ENCODE data around the gene LAMA2. TPM values are rescaled to one million over a fixed set of nuclear protein-coding genes. Genes with fewer than 3 reads are reported as not detected.
A peak's percentile ranks its signal among the peaks of the same experiment; 100 is the strongest.

LAMA2 gene
- total RNA-seq, 3 donors from 2014 or later, result 116 to 293 (median 118) TPM

DNA sequence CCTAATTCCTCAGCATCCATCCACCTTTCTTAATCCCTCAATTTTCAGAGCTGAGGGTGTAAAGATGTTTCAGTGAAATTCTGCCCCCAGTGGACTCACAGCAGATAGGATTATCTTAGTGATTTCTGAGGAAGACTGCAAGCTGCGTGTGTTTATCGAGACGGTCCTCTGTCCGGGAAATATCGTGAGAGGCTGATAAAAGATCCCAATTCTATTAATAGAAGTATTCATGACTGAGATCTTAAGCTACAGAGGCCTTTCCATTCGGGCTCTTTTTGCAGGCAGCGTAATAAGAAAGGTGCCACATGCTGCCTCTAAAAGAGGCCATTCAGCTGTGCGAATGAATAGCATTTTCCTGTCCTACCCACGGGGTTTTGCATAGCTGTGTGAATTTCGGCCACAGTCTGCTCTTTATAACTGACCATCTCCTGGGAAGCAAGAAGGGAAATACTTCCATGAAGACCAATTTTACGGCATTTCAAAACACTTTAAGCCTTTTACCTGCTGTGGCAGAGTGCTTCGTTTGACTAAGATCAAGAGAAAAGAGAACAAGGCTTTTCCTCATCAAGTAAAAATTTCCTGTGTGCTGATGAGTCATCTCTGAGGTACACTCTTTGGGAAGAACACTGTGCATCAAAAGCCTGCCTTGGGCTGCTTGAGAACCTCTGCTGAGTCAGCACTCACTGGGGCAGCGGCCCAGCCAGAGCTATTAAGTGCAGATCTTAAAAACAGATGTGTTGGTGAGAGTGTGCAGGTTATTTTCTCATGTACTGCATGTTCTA, 618.2 kb downstream of the LAMA2 start:
- Histone ChIP-seq H3K4me3 (no peak overlapping the region), H3K27me3 (no peaks in the 10 kb centered on the region), H3K9me3 (no peaks in the 10 kb centered on the region), H3K36me3 (no peaks in the 10 kb centered on the region), H3K4me1 (no peaks in the 10 kb centered on the region), H3K27ac (peak overlapping the region; percentile 81 to 82)
- TF ChIP-seq, protein P1, sequence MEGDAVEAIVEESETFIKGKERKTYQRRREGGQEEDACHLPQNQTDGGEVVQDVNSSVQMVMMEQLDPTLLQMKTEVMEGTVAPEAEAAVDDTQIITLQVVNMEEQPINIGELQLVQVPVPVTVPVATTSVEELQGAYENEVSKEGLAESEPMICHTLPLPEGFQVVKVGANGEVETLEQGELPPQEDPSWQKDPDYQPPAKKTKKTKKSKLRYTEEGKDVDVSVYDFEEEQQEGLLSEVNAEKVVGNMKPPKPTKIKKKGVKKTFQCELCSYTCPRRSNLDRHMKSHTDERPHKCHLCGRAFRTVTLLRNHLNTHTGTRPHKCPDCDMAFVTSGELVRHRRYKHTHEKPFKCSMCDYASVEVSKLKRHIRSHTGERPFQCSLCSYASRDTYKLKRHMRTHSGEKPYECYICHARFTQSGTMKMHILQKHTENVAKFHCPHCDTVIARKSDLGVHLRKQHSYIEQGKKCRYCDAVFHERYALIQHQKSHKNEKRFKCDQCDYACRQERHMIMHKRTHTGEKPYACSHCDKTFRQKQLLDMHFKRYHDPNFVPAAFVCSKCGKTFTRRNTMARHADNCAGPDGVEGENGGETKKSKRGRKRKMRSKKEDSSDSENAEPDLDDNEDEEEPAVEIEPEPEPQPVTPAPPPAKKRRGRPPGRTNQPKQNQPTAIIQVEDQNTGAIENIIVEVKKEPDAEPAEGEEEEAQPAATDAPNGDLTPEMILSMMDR (IDR thresholded peaks at IDR 0.05), result peak in 2 of 3 donors; percentile 13 to 14
- TF ChIP-seq POLR2AphosphoS5 (IDR thresholded peaks at IDR 0.05), result peak in 2 of 3 donors; percentile 33 to 39
- no peak for TF ChIP-seq POLR2A (IDR thresholded peaks at IDR 0.05)
- intact Hi-C loops (cut with DNase I; ENCODE audit: low total_unique reads), result no loop called here
- peak; percentile 75 to 81 for DNase-seq (ENCODE audit: low spot score in 2 of 2)

DNA sequence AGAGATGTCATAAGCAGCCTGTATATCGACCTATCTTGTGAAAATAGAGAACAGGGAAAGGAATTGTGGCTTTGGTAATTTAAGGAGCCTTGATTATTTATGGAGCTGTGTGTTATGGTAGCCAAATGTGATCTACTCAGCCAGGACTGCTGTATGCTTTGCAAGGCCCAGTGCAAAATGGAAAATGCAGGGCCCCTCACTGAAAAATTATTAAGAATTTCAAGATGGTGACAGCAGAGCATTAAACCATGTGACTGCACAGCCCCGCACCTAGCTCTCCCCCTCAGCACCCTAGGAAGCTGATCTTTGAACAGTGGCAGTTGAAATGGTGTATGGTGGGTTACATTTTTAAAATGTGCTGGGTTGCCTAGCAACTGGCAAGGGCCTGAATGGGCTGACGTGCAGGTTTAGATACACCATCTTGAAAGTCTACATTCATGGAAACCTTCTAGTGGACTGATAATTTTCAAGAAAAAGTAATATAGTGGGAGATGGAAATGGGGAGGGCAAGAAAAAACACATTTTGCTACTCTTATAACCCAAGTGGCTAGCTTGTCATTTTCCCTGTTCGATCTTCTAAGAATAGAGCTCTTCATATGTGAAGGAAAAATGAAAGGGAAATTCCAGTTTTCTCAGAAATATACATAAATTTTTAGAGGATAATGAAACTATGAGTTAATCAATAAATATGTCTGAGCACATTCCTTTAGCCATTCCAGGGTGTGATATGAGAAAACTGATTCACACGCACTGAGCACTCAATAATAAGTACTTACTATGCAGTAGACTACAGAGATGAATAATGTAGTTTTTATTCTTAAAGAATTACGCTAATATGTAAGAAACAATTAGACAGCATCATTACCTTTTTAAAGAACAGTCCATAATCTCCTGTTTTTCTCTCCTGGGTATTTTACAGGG, 619.1 kb downstream of the LAMA2 start:
- H3K27me3 ChIP-seq, result no peaks in the 10 kb centered on the region
- no peaks in the 10 kb centered on the region for H3K36me3 ChIP-seq
- intact Hi-C loops (cut with DNase I; ENCODE audit: low total_unique reads), result no loop called here
- no peak overlapping the region for H3K4me3 ChIP-seq
- DNase-seq (ENCODE audit: low spot score in 2 of 2), result no peak
- H3K4me1 ChIP-seq, result no peaks in the 10 kb centered on the region
- H3K9me3 ChIP-seq, result no peaks in the 10 kb centered on the region
- TF ChIP-seq POLR2AphosphoS5 (IDR thresholded peaks at IDR 0.05) (no peak), POLR2A (IDR thresholded peaks at IDR 0.05) (no peak)
- TF ChIP-seq, protein P1 (IDR thresholded peaks at IDR 0.05), result no peak
- peak overlapping the region; percentile 81 to 82 for H3K27ac ChIP-seq

DNA sequence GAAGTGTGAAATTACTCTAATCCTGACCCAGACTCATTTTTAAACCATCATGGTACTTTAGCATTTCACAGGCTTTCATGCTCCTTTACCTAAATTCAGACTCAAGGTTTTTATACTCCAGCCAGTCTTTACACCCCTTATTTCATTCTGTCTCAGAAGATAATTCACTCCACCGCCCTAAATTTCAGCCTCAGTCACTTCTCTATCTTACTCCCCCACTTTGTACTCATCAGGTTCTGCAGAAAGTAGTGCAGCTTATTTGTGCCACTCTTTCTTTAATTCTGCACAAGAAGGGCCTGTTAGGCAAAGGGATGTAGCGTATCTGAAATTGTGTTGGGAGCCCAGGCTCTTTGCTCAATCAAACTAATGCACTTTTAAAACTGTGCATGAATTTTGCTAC, 621.5 kb downstream of the LAMA2 start:
- Histone ChIP-seq H3K4me1 (no peaks in the 10 kb centered on the region), H3K36me3 (no peaks in the 10 kb centered on the region), H3K9me3 (no peaks in the 10 kb centered on the region), H3K27ac (no peak overlapping the region), H3K27me3 (no peaks in the 10 kb centered on the region), H3K4me3 (no peak overlapping the region)
- intact Hi-C loops (cut with DNase I; ENCODE audit: low total_unique reads), result no loop called here
- no peak for TF ChIP-seq POLR2AphosphoS5 (IDR thresholded peaks at IDR 0.05)
- TF ChIP-seq POLR2A (IDR thresholded peaks at IDR 0.05), result no peak
- TF ChIP-seq, protein P1 (IDR thresholded peaks at IDR 0.05), result no peak
- DNase-seq (ENCODE audit: low spot score in 2 of 2), result no peak

DNA sequence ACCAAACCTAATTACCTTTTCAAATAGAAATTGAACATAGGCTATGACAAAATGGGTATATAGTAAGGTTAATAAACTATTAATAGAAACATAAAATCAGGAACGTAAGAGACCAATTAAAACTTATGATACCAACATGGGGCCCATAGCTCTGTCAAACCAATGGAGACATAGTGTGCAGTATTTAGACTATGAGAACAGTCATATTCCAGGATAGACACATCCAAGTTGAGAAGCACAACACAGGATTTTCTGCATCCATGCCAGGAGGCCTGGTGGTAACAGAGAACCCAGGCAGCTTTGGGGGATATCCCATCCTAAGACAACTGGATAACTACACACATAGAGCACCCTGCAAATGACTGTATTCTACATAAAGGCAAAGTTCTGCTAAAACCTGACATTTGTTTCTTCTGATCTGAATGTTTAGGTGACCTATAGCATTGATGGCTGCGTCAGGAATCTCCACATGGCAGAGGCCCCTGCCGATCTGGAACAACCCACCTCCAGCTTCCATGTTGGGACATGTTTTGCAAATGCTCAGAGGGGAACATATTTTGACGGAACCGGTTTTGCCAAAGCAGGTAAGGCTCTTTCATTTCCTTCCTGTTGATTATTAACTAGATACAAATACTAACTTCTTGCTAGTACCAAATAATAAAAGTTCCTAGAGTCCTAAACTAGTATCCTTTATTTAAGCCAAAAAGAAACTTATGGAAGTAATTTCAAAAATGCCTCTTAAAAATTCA, 624.3 kb downstream of the LAMA2 start:
- H3K36me3 ChIP-seq, result no peaks in the 10 kb centered on the region
- intact Hi-C loops (cut with DNase I; ENCODE audit: low total_unique reads), result no loop called here
- TF ChIP-seq POLR2AphosphoS5 (IDR thresholded peaks at IDR 0.05) (no peak), POLR2A (IDR thresholded peaks at IDR 0.05) (no peak)
- no peaks in the 10 kb centered on the region for H3K9me3 ChIP-seq
- H3K27me3 ChIP-seq, result no peaks in the 10 kb centered on the region
- no peak overlapping the region for H3K27ac ChIP-seq
- no peak overlapping the region for H3K4me3 ChIP-seq
- no peaks in the 10 kb centered on the region for H3K4me1 ChIP-seq
- no peak for DNase-seq (ENCODE audit: low spot score in 2 of 2)

DNA sequence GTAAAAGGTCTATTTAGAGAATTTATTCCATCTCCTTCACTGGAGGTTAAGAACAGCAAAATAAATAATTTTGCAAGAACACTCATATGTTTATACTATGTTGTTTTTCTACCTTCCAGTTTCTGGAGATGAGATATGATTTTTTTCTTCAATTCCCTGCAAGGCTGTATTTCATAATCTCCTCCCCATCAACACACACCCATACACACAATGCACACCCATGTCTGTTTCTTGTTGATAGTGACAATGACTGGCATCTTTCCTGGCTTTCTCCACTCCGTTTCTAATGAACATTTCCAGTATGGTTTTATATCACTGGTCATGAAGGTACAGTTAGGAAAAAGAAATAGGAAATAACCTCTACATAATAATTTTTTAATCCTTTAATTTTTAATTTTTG, 624.9 kb downstream of the LAMA2 start:
- Histone ChIP-seq H3K27me3 (no peaks in the 10 kb centered on the region), H3K4me3 (no peak overlapping the region), H3K4me1 (no peaks in the 10 kb centered on the region), H3K36me3 (no peaks in the 10 kb centered on the region), H3K9me3 (no peaks in the 10 kb centered on the region), H3K27ac (no peak overlapping the region)
- TF ChIP-seq POLR2AphosphoS5 (IDR thresholded peaks at IDR 0.05) (no peak), POLR2A (IDR thresholded peaks at IDR 0.05) (no peak)
- TF ChIP-seq, protein P1 (IDR thresholded peaks at IDR 0.05), result no peak
- intact Hi-C loops (cut with DNase I; ENCODE audit: low total_unique reads), result no loop called here
- DNase-seq (ENCODE audit: low spot score in 2 of 2), result no peak

Data from breast epithelium (tissue), 4 donors.